Activated T-cell treated with anti-CD3 and anti-CD28 coated beads for 24 hours (primary cell): ENCODE data around the gene FLACC1.

ENCODE experiments used
- DNase-seq: peaks from one replicate; pipeline ENCODE4 v3.0.0-alpha.2; 2020; ENCODE audit warnings: low read depth

Gene FLACC1

DNA sequence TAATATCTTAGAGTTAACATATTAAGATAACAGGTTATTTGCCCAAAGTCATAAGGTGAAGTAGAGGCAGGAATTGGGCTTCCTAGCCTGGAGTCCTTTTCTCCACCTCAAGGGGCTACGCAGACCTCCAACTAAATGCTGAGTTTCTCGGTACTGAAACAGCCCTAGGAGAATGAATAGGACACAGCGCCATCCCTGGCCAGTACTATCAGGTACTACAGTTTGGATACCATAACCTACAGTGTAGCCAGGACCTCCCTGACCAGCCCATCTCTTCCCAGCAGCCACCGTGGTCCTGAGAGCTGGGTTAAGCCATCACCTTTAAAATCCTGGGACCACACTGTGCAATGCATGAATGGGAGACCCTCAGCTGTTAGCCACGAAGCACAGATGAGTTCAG is 81.2 kb downstream of the FLACC1 start:
- no peak for DNase-seq

DNA sequence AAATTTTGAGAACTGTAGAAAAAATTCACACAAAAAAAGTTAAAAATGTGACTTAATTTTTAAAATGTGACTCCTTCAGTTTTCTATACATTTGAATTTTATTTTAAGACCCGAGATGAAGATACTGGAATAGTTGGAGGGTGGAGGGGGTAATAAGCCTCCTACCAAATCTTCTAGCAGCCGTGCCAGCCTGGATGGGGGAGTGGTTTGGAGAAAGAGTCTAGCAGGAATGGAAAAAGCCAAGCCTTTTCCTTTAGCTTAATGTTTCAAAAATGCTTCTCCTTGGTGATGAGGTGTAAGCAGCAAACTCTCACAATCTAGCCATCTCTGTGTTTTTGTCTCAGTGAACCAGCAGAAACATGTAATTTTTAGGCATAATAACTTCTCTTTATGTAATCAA is 82.1 kb downstream of the FLACC1 start:
- DNase-seq, result no peak

DNA sequence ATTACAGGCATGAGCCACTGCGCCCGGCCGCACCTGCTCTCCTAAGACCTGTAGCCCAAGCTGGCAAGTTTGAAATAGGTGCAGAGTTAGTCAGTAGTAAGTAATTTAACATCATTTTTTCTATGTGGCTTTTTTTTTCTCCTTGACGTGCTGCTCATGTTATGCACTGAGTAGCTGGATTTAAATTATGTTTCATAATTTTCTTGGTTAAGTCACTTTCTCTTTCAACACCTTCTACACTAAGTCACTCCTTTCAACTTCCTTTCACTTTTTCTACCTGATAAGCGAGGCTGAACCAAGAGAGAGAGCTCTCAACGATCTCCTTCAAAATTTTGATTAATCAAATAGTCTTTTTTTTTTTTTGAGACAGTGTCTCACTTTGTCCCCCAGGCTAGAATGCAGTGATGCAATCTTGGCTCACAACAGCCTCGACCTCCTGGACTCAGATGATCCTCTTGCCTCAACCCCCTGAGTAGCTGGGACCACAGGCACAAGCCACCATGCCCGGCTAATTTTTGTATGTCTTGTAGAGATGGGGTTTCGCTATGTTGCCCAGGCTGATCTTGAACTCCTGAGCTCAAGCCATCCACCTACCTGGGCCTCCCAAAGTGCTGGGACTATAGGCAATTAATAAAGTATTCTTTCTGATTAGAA is 83.7 kb downstream of the FLACC1 start:
- no peak for DNase-seq

DNA sequence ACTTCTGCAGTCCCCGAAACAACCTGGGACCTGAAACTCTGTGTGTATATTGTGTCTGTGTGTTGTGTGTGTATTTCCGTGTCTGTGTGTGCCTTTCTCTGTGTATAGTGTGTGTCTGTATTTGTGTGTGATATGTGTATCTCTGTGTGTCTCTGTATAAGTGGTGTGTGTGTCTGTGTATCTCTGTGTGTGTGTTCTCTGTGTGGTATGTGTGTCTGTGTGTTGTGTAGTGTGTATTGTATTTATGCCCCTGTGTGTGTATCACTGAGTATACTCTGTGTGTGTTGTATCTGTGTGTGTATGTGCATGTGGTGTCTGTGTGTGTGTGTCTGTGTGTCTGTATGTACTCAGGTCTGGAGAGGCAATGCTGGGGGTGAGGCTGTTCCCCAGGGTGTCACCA is 85.2 kb downstream of the FLACC1 start:
- DNase-seq, result no peak

GRCh38 chr2:201270293-201271001 is 86.7 kb downstream of the FLACC1 start:
- no peak for DNase-seq

GRCh38 chr2:201269764-201270163 is 87.4 kb downstream of the FLACC1 start:
- no peak for DNase-seq

DNA sequence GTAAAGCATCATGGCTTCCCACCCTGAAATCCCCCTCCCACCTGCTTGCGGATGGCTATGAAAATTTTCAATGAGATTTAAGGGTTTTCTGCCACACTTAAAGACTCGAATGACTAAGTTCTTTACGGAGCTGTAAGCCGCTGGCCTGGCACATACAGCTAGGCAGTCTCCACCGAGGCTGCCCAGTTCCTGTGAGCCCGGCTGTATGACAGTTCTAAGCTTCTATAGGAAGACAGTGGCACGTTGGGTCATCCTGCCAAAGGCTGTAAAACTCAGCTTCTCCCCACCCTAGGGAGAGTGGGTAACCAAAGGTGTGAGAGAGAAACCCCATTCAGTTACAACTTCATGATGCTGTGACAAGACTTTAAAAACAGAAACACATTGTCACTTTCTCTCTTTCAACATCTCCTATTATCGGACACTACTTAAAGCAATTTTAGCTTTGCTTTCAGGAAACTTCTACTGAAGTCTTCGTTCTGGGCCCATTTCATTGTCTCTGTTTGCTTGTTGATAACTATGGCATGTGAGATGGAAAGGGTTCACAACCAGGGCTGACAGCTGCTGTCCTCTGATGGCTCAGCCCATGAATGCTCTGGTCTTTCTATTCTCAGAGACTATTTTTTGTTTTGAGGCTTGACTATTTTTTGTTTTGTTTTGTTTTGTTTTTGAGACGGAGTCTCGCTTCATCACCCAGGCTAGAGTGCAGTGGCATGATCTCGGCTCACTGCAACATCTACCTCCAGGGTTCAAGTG is 89.7 kb downstream of the FLACC1 start:
- DNase-seq, result no peak

DNA sequence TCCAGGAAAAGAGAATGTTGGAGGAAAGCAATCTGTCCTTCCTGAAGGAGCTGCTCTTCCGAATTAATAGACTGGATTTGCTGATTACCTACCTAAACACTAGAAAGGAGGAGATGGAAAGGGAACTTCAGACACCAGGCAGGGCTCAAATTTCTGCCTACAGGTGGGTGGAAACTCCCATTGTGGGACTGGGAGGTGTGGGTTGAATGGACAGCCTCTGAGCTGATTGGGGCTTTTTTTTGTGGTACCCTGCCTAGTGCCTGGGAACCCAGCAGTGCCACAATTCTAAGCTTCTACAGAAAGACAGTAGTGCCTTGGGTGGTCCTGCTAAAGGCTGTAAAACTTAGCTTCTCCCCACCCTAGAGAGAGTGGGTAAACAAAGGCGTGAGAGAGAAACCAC is 90.5 kb downstream of the FLACC1 start:
- DNase-seq, result no peak

DNA sequence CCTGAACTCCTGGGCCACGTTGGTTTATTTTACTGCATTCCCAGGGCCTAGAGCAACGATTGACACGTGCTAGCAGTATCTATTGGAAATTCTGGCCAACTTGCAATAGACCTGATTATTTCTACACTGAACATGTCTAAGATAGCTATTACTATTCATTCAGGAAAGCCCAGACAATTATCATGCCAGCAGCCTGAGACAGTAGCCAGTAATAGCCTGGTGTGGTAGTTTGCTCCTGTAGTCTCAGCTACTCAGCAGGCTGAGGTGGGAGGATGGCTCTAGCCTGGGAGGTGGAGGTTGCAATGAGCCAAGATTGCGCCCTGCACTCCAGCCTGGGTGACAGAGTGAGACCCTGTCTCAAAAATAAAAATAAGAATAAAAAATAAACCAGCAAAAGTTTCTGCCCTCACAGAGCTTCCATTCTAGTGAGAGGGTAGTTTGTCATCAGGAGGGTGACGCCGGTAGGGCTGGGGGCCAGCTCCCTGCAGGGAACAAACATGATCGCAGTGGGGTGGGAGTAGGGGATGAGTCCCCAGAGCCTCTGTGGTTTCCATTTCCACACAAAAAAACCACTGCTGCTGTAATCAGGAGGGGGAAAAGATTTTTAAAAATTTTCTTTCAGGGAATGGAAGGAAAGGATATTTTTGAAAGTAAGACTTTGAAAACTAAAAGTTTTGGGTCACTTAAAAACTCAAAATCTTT is 92.5 kb downstream of the FLACC1 start:
- DNase-seq, result no peak

- no peak for DNase-seq
These were observed 93.4 kb downstream of the FLACC1 start for GRCh38 chr2:201263779-201264178.

DNA sequence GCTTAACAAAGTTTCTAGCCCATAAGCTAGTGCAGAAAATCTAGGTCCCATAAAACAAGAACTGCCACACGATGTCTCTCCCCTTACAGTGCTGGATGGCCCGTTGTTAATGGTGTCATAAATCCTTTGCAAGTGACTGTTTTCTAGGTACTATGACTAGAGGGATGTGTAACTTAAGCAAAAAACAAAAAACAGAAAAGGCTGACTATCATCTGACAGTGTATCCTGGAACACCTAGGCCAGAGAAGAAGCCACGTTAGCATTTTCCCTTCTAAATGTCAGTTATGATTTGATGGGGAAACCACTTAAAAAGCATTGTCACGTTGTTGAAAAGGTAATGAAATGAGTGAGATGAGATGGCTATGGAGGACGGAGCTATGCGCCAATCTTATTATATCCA is 94.4 kb downstream of the FLACC1 start:
- DNase-seq, result no peak

GRCh38 chr2:201261906-201262305 is 95.2 kb downstream of the FLACC1 start:
- no peak for DNase-seq

- DNase-seq, result no peak
These were observed 95.7 kb downstream of the FLACC1 start for GRCh38 chr2:201261471-201261870.

DNA sequence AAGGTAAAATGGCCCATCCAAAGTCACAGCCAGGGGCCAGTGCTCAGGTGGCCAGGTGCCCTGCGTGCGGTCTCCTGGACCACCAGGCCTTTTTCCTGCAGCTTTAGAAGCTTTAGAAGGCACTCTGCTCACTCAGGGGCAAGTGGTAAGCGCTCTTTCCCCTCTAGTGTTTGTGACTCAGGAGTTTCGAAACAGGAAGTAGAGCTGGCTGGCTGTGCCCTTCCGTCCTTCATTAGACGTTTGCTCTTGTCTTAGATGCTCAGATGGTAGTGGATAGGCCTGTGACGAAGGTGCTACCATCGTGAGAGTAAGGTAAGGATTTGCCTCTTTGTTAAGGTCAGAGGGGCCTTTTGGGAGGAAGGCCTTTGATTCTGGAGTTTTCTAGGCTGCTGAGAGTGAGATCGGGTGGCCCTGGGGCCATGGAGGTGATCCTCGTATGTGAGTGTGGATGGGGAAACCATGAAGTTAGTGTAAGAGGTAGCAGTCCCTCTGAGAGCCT is 96.8 kb downstream of the FLACC1 start, which contains the start of gene CASP8:
Gene CASP8 (plus strand): TSS at position 235 of the 499 bp plus-strand sequence. CDS start 5,951 bp downstream, outside the sequence.
- peak; percentile 53 for DNase-seq

DNA sequence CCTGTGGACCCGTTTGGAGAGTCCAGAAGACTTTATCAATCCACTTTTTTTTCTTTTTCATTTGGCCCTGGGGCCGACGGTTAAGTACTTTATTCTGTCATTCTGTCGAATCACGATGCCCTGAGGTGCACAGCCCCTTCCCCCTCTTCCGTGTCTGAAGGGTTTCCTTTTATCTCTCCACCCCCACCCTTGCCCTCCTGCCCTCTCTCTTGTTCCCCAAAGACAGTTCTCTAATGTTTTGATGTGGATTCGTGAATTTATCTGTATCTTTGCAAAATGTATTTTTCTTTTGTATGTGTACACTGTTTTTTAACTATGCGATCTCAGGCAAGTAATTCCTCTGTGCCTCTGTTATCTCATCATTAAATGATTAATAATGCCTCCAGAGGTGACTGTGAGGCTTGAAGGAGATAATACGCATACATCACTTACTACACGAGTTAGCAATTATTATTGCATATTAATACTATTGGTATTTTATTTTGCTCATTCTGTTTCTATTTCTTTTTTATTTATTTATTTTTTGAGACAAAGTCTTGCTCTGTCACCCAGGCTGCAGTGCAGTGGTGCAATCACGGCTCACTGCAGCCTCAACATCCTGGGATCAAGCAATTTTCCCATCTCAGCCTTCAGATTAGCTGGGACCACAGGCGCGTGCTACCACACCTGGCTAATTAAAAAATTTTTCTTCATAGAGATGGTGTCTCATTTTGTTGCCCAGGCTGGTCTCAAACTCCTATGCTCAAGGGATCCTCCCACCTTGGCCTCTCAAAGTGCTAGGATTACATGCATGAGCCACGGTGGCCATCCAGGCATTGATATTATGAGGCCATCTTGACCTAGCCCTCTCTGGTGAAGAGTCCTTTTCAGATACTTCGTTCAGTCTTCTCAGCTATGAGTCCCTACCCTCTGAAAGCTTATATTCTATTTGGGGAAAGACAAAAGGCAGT is 98.2 kb downstream of the FLACC1 start:
- no peak for DNase-seq

DNA sequence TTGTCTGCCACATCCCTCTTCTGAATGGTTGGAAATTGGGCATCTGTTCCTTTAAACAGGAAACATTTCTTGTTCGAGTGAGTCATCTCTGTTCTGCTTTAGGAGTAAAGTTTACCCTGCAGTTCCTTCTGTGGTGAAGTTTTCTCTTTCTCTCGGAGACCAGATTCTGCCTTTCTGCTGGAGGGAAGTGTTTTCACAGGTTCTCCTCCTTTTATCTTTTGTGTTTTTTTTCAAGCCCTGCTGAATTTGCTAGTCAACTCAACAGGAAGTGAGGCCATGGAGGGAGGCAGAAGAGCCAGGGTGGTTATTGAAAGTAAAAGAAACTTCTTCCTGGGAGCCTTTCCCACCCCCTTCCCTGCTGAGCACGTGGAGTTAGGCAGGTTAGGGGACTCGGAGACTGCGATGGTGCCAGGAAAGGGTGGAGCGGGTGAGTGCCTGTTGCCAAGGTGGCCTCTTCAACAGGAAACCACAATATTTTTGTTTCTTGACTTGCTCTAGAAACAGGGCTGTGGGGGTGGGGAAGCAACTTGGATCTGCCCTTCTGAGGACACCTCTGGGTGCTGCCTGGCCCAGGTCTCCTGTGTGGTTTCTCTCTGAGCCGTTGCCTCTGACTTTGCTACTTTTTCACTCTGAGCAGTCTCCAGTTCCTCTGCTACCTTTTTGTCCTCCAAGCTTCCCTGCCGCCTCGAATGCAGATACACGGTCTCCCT is 99.0 kb downstream of the FLACC1 start:
- DNase-seq, result peak; percentile 81

GRCh38 chr2:201257381-201257955 is 99.7 kb downstream of the FLACC1 start:
- no peak for DNase-seq

DNA sequence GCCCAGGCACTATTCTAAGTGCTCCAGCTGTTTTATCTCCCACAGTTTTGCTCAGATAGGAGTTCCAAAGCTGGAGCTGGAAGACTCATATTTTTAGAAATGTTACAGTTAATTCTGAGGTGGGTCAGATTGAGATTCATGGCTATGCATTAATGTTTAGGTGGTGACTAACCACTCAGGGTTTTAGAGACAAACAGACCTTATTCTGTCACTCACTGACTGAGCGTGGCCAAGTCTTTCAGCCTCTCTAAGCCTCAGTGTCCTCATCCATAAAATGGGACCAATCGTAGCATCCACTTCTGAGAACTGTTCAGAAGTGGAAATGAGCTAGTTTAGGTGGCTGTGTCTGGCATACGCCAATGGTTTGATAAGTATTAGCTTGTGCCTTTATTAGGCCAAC is 101.1 kb downstream of the FLACC1 start:
- DNase-seq, result no peak

GRCh38 chr2:201255408-201256033 is 101.6 kb downstream of the FLACC1 start:
- DNase-seq, result no peak
